DLD1 (cell line): ENCODE data around the gene RSPH6A.

Experiments used
- in situ Hi-C: cut with HindIII; loops from 2 replicates; pipeline ENCODE4 v1.10.0; 2017; ENCODE audit warnings: low sequenced_read_pairs

The RSPH6A gene

GRCh38 chr19:45825917-45826893 lies 11.1 kb upstream of the RSPH6A start:
- in situ Hi-C loops, result no loop called here

- in situ Hi-C loops, result no loop called here
These were observed 10.1 kb upstream of the RSPH6A start for GRCh38 chr19:45825263-45825605.

GRCh38 chr19:45824531-45825262 lies 9.6 kb upstream of the RSPH6A start:
- in situ Hi-C loops, result no loop called here

GRCh38 chr19:45824041-45824471 lies 8.9 kb upstream of the RSPH6A start:
- in situ Hi-C loops, result no loop called here

GRCh38 chr19:45823182-45823581 lies 8.1 kb upstream of the RSPH6A start:
- in situ Hi-C loops, result no loop called here

- in situ Hi-C loops, result no loop called here
These were observed 7.6 kb upstream of the RSPH6A start for GRCh38 chr19:45822716-45823115.

GRCh38 chr19:45821570-45821969 lies 6.5 kb upstream of the RSPH6A start:
- in situ Hi-C loops, result no loop called here

- in situ Hi-C loops, result no loop called here
These were observed 6.0 kb upstream of the RSPH6A start for GRCh38 chr19:45821103-45821521.

GRCh38 chr19:45820413-45821102 lies 5.5 kb upstream of the RSPH6A start:
- in situ Hi-C loops, result no loop called here

GRCh38 chr19:45819769-45820168 lies 4.7 kb upstream of the RSPH6A start:
- in situ Hi-C loops, result no loop called here

GRCh38 chr19:45817725-45818301 lies 2.7 kb upstream of the RSPH6A start:
- in situ Hi-C loops, result no loop called here

GRCh38 chr19:45817010-45817724 lies 2.1 kb upstream of the RSPH6A start:
- in situ Hi-C loops, result no loop called here

GRCh38 chr19:45816236-45817009 lies 1.3 kb upstream of the RSPH6A start:
- in situ Hi-C loops, result no loop called here

GRCh38 chr19:45815481-45816216 lies 541 bp upstream of the RSPH6A start:
- in situ Hi-C loops, result no loop called here

- in situ Hi-C loops, result no loop called here
These were observed 835 bp downstream of the RSPH6A start for GRCh38 chr19:45814166-45814780.

- in situ Hi-C loops, result no loop called here
These were observed 2.8 kb downstream of the RSPH6A start for GRCh38 chr19:45812297-45812696.

GRCh38 chr19:45809643-45810159 lies 5.4 kb downstream of the RSPH6A start:
- in situ Hi-C loops, result no loop called here

- in situ Hi-C loops, result no loop called here
These were observed 9.4 kb downstream of the RSPH6A start for GRCh38 chr19:45805719-45806118.

- in situ Hi-C loops, result no loop called here
These were observed 10.2 kb downstream of the RSPH6A start for GRCh38 chr19:45804959-45805230.
